Measurements from ENCODE around the gene PAK6. TPM values are rescaled to one million over a fixed set of nuclear protein-coding genes. Genes with fewer than 3 reads are reported as not detected.

Gene PAK6
- total RNA-seq, 1 experiment from 2014 or later, result 0.45 TPM

DNA sequence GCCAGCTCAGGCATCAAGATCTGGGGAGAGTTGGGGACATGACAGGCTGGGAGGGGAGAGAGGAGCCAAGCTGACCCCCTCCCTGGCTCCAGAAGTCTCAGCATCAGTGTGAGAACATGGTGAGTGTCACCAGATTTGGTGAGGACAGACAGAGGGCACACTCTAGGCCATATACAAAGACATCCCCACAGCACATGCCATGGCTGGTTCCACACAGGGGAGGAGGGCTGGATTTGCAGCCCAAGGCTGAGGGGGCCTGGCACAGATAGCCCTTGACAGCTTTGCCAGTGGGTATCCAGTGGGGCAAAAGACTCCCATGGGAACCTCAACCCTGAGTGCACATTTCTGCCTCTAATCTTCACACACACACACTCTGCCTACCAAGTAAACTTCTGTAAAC lies 54.1 kb downstream of the PAK6 start:
- H3K27me3 ChIP-seq (ENCODE audit: low read length), result no peaks in the 10 kb centered on the region
- H3K4me2 ChIP-seq (ENCODE audit: low read depth, low read length, poor library complexity, severe bottlenecking), result no peak overlapping the region
- DNase-seq, result no peak
- H3K27ac ChIP-seq (ENCODE audit: low read length), result no peak overlapping the region
- H2AFZ ChIP-seq (ENCODE audit: low read length), result no peak overlapping the region
- H3K4me3 ChIP-seq (ENCODE audit: low read length), result no peak overlapping the region
- H3K9ac ChIP-seq (ENCODE audit: low read length), result no peak overlapping the region
- no peaks in the 10 kb centered on the region for H3K9me3 ChIP-seq (ENCODE audit: low read length)
- no peaks in the 10 kb centered on the region for H4K20me1 ChIP-seq (ENCODE audit: insufficient read depth, low read depth, low read length)
- H3K4me1 ChIP-seq (ENCODE audit: low read length), result peaks cover 15% of the 10 kb centered on the region
- H3K36me3 ChIP-seq (ENCODE audit: insufficient read depth, low read length), result no peaks in the 10 kb centered on the region
- H3K79me2 ChIP-seq (ENCODE audit: low read length), result no peaks in the 10 kb centered on the region
- no peaks in the 10 kb centered on the region for H3K9me2 ChIP-seq (replicated peaks; ENCODE audit: insufficient read depth, low read length)

- H3K36me3 ChIP-seq (ENCODE audit: insufficient read depth, low read length), result no peaks in the 10 kb centered on the region
- no peaks in the 10 kb centered on the region for H3K79me2 ChIP-seq (ENCODE audit: low read length)
- H4K20me1 ChIP-seq (ENCODE audit: insufficient read depth, low read depth, low read length), result no peaks in the 10 kb centered on the region
Measured at GRCh38 chr15:40293905-40294895, 55.3 kb downstream of the PAK6 start.

DNA sequence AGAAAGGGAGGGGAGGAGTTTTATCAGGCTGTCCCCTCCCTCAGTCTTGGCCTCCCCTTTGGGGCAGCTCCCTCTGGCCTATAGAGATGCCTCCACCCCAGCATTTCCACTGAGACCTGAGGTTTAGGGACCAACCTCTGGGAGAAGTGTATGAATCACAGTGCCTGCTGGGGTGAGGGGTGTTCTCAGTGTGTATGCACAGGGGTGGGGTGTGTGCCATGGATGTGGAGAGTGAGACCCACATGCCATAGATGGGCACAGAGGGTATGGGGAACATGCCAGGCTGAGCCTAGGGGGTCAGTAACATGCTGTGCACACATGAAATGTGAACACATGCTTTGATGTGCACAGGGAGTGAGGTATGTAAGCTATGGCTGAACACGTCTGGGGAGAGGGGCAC lies 56.4 kb downstream of the PAK6 start:
- Histone ChIP-seq H3K27ac (ENCODE audit: low read length) (no peak overlapping the region), H3K79me2 (ENCODE audit: low read length) (no peaks in the 10 kb centered on the region), H3K9me3 (ENCODE audit: low read length) (peaks cover 1% of the 10 kb centered on the region), H3K4me2 (ENCODE audit: low read depth, low read length, poor library complexity, severe bottlenecking) (no peak overlapping the region), H2AFZ (ENCODE audit: low read length) (no peak overlapping the region), H3K9me2 (replicated peaks; ENCODE audit: insufficient read depth, low read length) (no peaks in the 10 kb centered on the region), H3K9ac (ENCODE audit: low read length) (no peak overlapping the region), H3K36me3 (ENCODE audit: insufficient read depth, low read length) (0 out of 2 replicates have a peak, but pooled peaks cover 3% of the 10 kb centered on the region), H3K4me1 (ENCODE audit: low read length) (peaks cover 3% of the 10 kb centered on the region), H3K27me3 (ENCODE audit: low read length) (no peaks in the 10 kb centered on the region; the same call in 1 of the 2 replicates), H3K4me3 (ENCODE audit: low read length) (no peak overlapping the region), H4K20me1 (ENCODE audit: insufficient read depth, low read depth, low read length) (no peaks in the 10 kb centered on the region)
- DNase-seq, result no peak

More at GRCh38 chr15:40293905-40294895, 55.3 kb downstream of the PAK6 start:
- Histone ChIP-seq H3K9me2 (replicated peaks; ENCODE audit: insufficient read depth, low read length) (no peaks in the 10 kb centered on the region), H3K9ac (ENCODE audit: low read length) (no peak overlapping the region), H3K4me1 (ENCODE audit: low read length) (peaks cover 14% of the 10 kb centered on the region), H3K27me3 (ENCODE audit: low read length) (no peaks in the 10 kb centered on the region), H3K4me2 (ENCODE audit: low read depth, low read length, poor library complexity, severe bottlenecking) (no peak overlapping the region), H3K9me3 (ENCODE audit: low read length) (no peaks in the 10 kb centered on the region), H2AFZ (ENCODE audit: low read length) (no peak overlapping the region), H3K4me3 (ENCODE audit: low read length) (no peak overlapping the region), H3K27ac (ENCODE audit: low read length) (no peak overlapping the region)
- no peak for DNase-seq

DNA sequence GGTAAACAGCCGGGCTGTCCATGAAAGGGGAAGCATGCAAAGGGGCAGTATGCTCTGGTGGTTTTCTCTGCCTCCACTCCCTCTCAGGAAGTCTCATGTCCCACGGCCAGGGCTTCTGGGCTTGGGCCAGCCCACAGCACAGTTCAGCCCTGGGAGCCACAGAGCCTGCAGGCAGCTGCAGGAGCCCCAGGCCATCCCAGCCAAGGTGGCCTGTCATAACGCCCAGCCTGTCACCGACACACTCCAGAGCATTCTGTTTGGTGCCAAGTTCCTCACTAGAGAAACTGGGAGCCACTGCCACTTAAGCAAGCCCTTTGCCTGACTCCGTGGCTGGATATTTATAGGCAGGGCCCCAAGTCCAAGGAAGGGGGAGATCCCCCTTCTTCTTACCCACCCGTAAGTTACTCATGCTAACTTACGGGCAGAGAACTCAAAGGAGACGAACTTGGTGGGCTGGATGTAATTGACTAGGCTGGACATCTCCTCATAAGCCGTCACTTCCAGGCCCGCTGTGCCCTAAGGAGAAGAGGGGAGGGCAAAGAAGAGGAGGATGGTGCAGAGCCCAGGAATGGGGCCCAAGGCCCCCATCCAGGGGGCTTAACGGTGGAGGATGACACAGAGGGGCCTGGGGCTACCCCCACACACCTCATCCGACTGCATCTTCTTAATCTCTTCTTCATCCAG lies 57.2 kb downstream of the PAK6 start:
- Histone ChIP-seq H3K79me2 (ENCODE audit: low read length) (no peaks in the 10 kb centered on the region), H3K27me3 (ENCODE audit: low read length) (no peaks in the 10 kb centered on the region; the same call in 1 of the 2 replicates), H3K4me2 (ENCODE audit: low read depth, low read length, poor library complexity, severe bottlenecking) (no peak overlapping the region), H3K27ac (ENCODE audit: low read length) (no peak overlapping the region), H3K4me1 (ENCODE audit: low read length) (no peaks in the 10 kb centered on the region), H3K9me3 (ENCODE audit: low read length) (peaks cover 8% of the 10 kb centered on the region), H3K4me3 (ENCODE audit: low read length) (no peak overlapping the region), H4K20me1 (ENCODE audit: insufficient read depth, low read depth, low read length) (no peaks in the 10 kb centered on the region), H2AFZ (ENCODE audit: low read length) (no peak overlapping the region), H3K9ac (ENCODE audit: low read length) (no peak overlapping the region), H3K36me3 (ENCODE audit: insufficient read depth, low read length) (0 out of 2 replicates have a peak, but pooled peaks cover 3% of the 10 kb centered on the region), H3K9me2 (replicated peaks; ENCODE audit: insufficient read depth, low read length) (no peaks in the 10 kb centered on the region)
- DNase-seq, result no peak

DNA sequence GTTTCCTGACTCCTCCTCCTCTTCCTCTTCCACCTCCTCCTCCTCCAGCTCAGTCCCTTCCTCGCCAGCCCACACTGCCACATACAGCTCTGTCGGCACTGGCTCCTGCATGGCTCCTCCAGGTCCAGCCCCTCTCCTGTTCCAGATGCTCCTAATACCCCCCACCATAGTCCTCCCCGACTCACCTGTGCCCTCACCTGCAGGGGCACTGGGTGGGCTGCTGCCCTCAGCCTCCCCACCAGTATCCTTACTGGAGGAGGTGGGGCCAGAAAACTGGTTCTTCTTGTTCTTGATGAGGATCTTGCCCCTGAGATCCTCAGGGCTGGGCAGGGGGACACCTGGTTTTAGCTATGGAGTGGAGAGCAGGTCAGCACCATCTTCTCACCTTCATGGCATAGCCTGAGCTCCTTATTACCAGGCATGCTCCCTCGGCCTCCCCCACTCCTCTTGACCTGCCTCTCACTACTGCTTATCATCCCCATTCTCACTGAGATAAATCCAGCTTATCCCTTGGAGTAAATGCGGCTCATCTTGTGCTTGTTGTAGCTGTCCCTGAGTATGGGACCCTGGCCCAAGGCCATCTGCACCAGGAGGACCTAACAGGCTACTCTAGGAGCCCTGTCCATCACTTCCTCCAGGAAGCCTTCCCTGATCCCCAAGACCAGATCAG lies 57.8 kb downstream of the PAK6 start:
- H3K79me2 ChIP-seq (ENCODE audit: low read length), result no peaks in the 10 kb centered on the region
- H3K4me1 ChIP-seq (ENCODE audit: low read length), result no peaks in the 10 kb centered on the region
- no peaks in the 10 kb centered on the region for H4K20me1 ChIP-seq (ENCODE audit: insufficient read depth, low read depth, low read length)
- no peaks in the 10 kb centered on the region for H3K9me2 ChIP-seq (replicated peaks; ENCODE audit: insufficient read depth, low read length)
- no peak overlapping the region for H3K4me2 ChIP-seq (ENCODE audit: low read depth, low read length, poor library complexity, severe bottlenecking)
- H3K9ac ChIP-seq (ENCODE audit: low read length), result no peak overlapping the region
- no peak overlapping the region for H3K27ac ChIP-seq (ENCODE audit: low read length)
- H3K36me3 ChIP-seq (ENCODE audit: insufficient read depth, low read length), result 0 out of 2 replicates have a peak, but pooled peaks cover 3% of the 10 kb centered on the region
- no peaks in the 10 kb centered on the region; the same call in 1 of the 2 replicates for H3K27me3 ChIP-seq (ENCODE audit: low read length)
- no peak overlapping the region for H2AFZ ChIP-seq (ENCODE audit: low read length)
- H3K9me3 ChIP-seq (ENCODE audit: low read length), result peaks cover 8% of the 10 kb centered on the region
- DNase-seq, result no peak
- no peak overlapping the region for H3K4me3 ChIP-seq (ENCODE audit: low read length)

DNA sequence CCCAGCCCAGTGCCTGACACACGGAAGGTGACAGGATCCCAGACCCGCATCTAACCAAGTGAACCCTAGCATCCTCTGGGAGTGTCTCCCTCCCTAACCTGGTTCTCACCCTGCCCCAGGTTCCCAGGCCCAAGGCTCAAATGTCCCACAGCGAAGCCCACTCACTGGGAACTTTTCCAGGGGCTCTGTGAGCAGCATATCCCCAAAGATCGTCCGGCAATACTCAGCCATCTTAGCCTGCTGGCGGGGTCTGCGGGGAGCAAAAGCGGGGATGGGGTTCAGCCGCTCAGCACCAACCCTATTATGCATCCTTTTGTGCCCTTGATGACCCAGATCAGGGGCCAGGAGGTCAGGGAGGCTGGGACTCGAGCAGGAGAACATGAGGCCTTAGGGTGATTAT lies 58.5 kb downstream of the PAK6 start:
- no peak overlapping the region for H3K4me3 ChIP-seq (ENCODE audit: low read length)
- H3K27me3 ChIP-seq (ENCODE audit: low read length), result no peaks in the 10 kb centered on the region; the same call in 1 of the 2 replicates
- no peaks in the 10 kb centered on the region for H3K79me2 ChIP-seq (ENCODE audit: low read length)
- no peak overlapping the region for H2AFZ ChIP-seq (ENCODE audit: low read length)
- DNase-seq, result no peak
- no peaks in the 10 kb centered on the region for H3K4me1 ChIP-seq (ENCODE audit: low read length)
- H3K4me2 ChIP-seq (ENCODE audit: low read depth, low read length, poor library complexity, severe bottlenecking), result no peak overlapping the region
- no peaks in the 10 kb centered on the region for H4K20me1 ChIP-seq (ENCODE audit: insufficient read depth, low read depth, low read length)
- H3K9me3 ChIP-seq (ENCODE audit: low read length), result peaks cover 8% of the 10 kb centered on the region
- 0 out of 2 replicates have a peak, but pooled peaks cover 3% of the 10 kb centered on the region for H3K36me3 ChIP-seq (ENCODE audit: insufficient read depth, low read length)
- no peak overlapping the region for H3K9ac ChIP-seq (ENCODE audit: low read length)
- H3K27ac ChIP-seq (ENCODE audit: low read length), result no peak overlapping the region
- H3K9me2 ChIP-seq (replicated peaks; ENCODE audit: insufficient read depth, low read length), result no peaks in the 10 kb centered on the region

DNA sequence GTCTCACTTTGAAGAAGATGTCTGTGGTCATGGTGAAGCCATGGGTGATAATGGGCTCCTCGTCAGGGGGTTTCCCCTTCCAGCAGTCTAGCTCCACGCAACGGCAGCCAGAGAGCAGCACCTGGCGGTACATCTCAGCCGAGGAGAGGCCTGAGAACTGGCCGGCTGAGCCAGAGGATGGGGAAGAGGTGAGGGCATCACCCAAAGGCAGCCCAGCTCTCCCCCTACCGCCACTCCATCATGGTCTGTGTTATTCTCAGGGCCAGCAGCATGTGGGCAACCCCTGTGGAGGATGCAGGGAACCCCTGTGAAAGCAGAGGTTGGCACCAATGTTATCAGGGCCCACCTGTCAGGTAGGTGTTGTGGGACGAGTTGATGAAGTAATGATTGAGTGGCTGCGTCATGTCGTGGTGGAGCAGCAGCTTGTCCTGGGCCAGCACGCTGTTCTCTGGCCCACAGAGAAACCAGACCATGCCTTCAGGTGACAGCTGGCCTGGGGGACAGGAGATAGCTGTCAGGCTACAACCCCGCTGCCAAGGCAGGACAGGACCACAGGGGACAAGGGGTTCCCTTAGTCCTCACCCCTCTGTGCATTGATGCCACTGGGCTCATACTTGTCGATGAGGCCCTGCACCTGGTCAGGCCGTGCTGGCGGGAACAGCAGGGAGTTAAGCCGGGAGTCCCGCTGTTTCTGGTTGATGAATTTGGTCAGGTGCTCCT lies 59.5 kb downstream of the PAK6 start:
- no peak overlapping the region for H3K9ac ChIP-seq (ENCODE audit: low read length)
- H3K4me1 ChIP-seq (ENCODE audit: low read length), result no peaks in the 10 kb centered on the region
- no peak overlapping the region for H3K4me3 ChIP-seq (ENCODE audit: low read length)
- no peak overlapping the region for H2AFZ ChIP-seq (ENCODE audit: low read length)
- H3K4me2 ChIP-seq (ENCODE audit: low read depth, low read length, poor library complexity, severe bottlenecking), result no peak overlapping the region
- DNase-seq, result no peak
- no peaks in the 10 kb centered on the region for H3K9me2 ChIP-seq (replicated peaks; ENCODE audit: insufficient read depth, low read length)
- 0 out of 2 replicates have a peak, but pooled peaks cover 3% of the 10 kb centered on the region for H3K36me3 ChIP-seq (ENCODE audit: insufficient read depth, low read length)
- no peaks in the 10 kb centered on the region for H4K20me1 ChIP-seq (ENCODE audit: insufficient read depth, low read depth, low read length)
- peaks cover 8% of the 10 kb centered on the region for H3K9me3 ChIP-seq (ENCODE audit: low read length)
- H3K79me2 ChIP-seq (ENCODE audit: low read length), result no peaks in the 10 kb centered on the region
- no peak overlapping the region for H3K27ac ChIP-seq (ENCODE audit: low read length)
- H3K27me3 ChIP-seq (ENCODE audit: low read length), result no peaks in the 10 kb centered on the region; the same call in 1 of the 2 replicates
